Adrenal gland (tissue), 12 donors: Measurements from ENCODE around the gene SRCIN1. TPM values are rescaled to one million over a fixed set of nuclear protein-coding genes. Genes with fewer than 3 reads are reported as not detected.

Source experiments
- DNase-seq, 7 donors: peaks; one replicate each; pipeline ENCODE4 v3.0.0-alpha.2; 2019 to 2020
- H3K27ac ChIP-seq, 5 donors: fragments of 200-600 bp; sonication (generic) in 4 of 5; 1 replicate in 3 of 5; 2 replicates in 2 of 5; pipeline versions ENCODE4 v1.5.1 to v1.8.0; 2016 to 2020; ENCODE audit warnings: mild to moderate bottlenecking in 1 of 5
- H3K27me3 ChIP-seq: fragments of 200-600 bp; 2 replicates; pipeline ENCODE4 v1.8.0; 2021
- H3K36me3 ChIP-seq, 2 donors: fragments of 200-600 bp; replicated peaks in 1 of 2; 1 replicate in 1 of 2; 2 replicates in 1 of 2; pipeline versions ENCODE4 v1.5.1 to v1.8.0; 2018 to 2022
- H3K4me1 ChIP-seq, 2 donors: fragments of 200-600 bp; replicated peaks in 1 of 2; 1 replicate in 1 of 2; 2 replicates in 1 of 2; pipeline versions ENCODE4 v1.5.1 to v1.8.0; 2018 to 2021
- H3K4me3 ChIP-seq, 4 donors: fragments of 200-600 bp; sonication (generic) in 3 of 4; one replicate each; pipeline ENCODE4 v1.5.1; 2016 to 2018
- H3K9me3 ChIP-seq, 3 donors: fragments of 200-600 bp; sonication (generic) in 1 of 3; replicated peaks in 1 of 3; 1 replicate in 2 of 3; 2 replicates in 1 of 3; pipeline versions ENCODE4 v1.5.1 to v1.8.0; 2016 to 2021
- POLR2A ChIP-seq, 2 donors: fragments of 450-650 bp; IDR thresholded peaks; one replicate each; pipeline ENCODE4 v1.6.1; 2017; ENCODE audit warnings: antibody characterized with exemption in 2 of 2, mild to moderate bottlenecking in 2 of 2, moderate library complexity in 1 of 2
- WGBS, 4 donors: extraction: QIAGEN DNeasy Blood & Tissue Kit in 2 of 4; methylation state at CpG; one replicate each; pipeline versions ENCODE4 v1.1.5 to v1.1.7; 2013 to 2017; 5-methylcytosine and 5-hydroxymethylcytosine counted together
- intact Hi-C, 2 donors: fragments of 100-400 bp; cut with DNase I; formaldehyde crosslinking; loops; one replicate each; pipeline versions ENCODE4 v1.14.1 to v1.15.0; 2022 to 2023
- polyA plus RNA-seq, 3 donors: library from polyadenylated mRNA; stranded (reverse); fragments of 200-250 nt in 2 of 3; fragments of 350-450 nt in 1 of 3; fragmentation: Illumina TruSeq in 1 of 3; extraction: RNeasy Lipid Tissue Mini Kit (QIAGEN cat#74804) in 1 of 3; gene quantifications; one replicate each; pipeline ENCODE4 v1.2.3, GENCODE V29; 2013 to 2014
- total RNA-seq, 9 donors: library from RNA; depleted of rRNA in 4 of 9; stranded (reverse); fragments of >200 nt in 4 of 9; fragments of 120-200 nt in 1 of 9; fragmentation: NEBNext Ultra II Directional in 1 of 9; extraction: Animal tissue kit (Norgen Biotek cat#: 25700) in 1 of 9; gene quantifications; one replicate each; pipeline versions ENCODE4 v1.1.0 to v1.2.4, GENCODE V29; 2013 to 2023
- TF ChIP-seq, protein P1 (sequence below), 6 experiments: fragments of 450-650 bp in 4 of 6; fragments of 200-600 bp in 2 of 6; sonication (generic) in 1 of 6; IDR thresholded peaks; 1 replicate in 5 of 6; 2 replicates in 1 of 6; pipeline versions ENCODE4 v1.5.1 to v1.8.0; 2016 to 2021; ENCODE audit warnings: antibody characterized with exemption in 6 of 6, mild to moderate bottlenecking in 2 of 6, moderate library complexity in 1 of 6
- donor health status: healthy with polysubstance abuse.
- donor health status: Bipolar disorder and iron deficiency.
- donor health status: DM: yes; HTN: yes; CAD: no.
- donor health status: DM: no; HTN: no; CAD: no.
- donor health status: DM: no; HTN: no; CAD: no.
- donor health status: DM: yes; HTN: yes; CAD: no.

Gene SRCIN1
- total and polyA plus RNA-seq, 12 donors: 0.44 to 33.1 (median 1.6) TPM; not detected in 2

DNA sequence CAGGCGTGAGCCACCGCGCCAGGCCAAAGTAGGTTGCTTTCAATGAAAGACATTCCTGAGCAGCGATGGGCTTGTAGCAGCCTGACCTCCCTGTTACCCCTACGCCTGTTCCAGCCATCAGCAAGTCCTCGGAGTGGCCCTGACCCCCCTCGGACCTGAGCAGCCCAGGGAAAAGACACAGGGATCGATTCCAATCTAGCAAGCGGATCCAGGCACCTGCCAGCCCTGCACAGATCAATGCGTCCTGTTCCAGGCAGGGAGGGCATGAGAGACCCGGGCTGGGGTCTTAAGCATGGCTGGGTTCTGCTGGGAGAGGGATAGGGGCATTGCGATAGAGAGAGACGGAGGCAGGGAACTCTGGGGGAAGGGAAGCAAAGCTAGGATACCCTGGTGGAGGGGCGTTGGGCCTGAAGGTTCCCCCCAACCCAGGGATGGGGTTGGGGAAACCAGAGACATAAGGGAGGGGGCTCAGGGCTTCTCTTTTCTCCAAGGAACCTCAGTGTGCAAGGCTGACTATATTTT lies 21.9 kb downstream of the SRCIN1 start:
- no peak for TF ChIP-seq POLR2A (IDR thresholded peaks at IDR 0.05)
- TF ChIP-seq, protein P1, sequence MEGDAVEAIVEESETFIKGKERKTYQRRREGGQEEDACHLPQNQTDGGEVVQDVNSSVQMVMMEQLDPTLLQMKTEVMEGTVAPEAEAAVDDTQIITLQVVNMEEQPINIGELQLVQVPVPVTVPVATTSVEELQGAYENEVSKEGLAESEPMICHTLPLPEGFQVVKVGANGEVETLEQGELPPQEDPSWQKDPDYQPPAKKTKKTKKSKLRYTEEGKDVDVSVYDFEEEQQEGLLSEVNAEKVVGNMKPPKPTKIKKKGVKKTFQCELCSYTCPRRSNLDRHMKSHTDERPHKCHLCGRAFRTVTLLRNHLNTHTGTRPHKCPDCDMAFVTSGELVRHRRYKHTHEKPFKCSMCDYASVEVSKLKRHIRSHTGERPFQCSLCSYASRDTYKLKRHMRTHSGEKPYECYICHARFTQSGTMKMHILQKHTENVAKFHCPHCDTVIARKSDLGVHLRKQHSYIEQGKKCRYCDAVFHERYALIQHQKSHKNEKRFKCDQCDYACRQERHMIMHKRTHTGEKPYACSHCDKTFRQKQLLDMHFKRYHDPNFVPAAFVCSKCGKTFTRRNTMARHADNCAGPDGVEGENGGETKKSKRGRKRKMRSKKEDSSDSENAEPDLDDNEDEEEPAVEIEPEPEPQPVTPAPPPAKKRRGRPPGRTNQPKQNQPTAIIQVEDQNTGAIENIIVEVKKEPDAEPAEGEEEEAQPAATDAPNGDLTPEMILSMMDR (IDR thresholded peaks at IDR 0.05): no peak
- Histone ChIP-seq H3K4me3 (no peak overlapping the region), H3K27me3 (peaks cover 28% of the 10 kb centered on the region), H3K36me3 (no peaks in the 10 kb centered on the region), H3K4me1 (peaks cover 0 to 2% of the 10 kb centered on the region in 2 donors), H3K27ac (peak overlapping the region in 1 of 5 donors; percentile 65), H3K9me3 (no peaks in the 10 kb centered on the region)
- intact Hi-C loops: loop anchor here in 1 of 2 donors (5.0 to 10.0 kb wide), 2 partner anchors 92 to 159 kb away; partner anchors contain the start of gene ARHGAP23
- no peak for DNase-seq
- WGBS, 4 donors: 52 to 76% (median 61%) methylated on average over 10 to 14 of the region's 14 CpGs

DNA sequence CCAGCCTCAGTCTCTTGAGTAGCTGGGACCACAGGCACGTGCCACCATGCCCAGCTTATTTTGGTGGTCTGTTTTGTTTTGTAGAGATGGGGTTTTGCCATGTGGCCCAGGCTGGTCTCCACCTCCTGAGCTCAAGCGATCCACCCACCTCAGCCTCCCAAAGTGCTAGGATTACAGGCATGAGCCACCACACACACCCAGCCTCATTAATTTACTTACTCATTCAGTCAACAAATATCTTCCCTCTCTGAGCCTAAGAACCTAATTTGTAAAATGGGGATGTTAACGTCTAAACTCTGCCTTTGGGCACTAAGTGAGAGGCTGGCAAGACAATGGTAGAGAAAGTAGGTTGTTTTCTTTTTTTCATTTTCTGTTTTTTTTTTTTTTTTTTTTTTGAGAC lies 22.6 kb downstream of the SRCIN1 start:
- 76 to 93% (median 89%) methylated on average over 2 to 3 of the region's 3 CpGs for WGBS, 4 donors
- intact Hi-C loops: loop anchor here in 1 of 2 donors (5.0 to 10.0 kb wide), 2 partner anchors 91 to 158 kb away; partner anchors contain the start of gene ARHGAP23

DNA sequence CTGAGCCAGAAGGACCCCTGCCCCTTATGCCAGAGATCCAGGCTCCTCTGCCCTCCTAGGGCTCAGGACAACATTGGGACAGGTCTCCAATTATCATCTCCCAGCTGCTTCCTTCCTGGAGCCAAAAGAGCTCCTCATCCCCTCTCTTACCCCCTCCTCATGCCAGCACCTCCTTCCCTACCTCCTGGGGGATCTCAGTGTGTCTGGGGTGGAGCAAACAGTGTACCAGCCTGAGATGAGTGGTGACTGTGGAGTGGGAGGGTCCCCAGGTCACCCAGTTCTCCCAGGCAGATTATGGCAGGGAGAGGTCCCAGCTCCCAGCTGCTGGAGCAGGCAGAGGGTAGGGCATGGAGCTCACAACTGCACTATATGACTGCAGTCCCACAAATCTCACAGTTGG lies 23.7 kb downstream of the SRCIN1 start:
- Histone ChIP-seq H3K27ac (no peak overlapping the region), H3K36me3 (no peaks in the 10 kb centered on the region), H3K9me3 (no peaks in the 10 kb centered on the region), H3K4me1 (peaks cover 4 to 11% of the 10 kb centered on the region in 2 donors), H3K4me3 (no peak overlapping the region), H3K27me3 (peaks cover 37% of the 10 kb centered on the region)
- TF ChIP-seq, protein P1 (IDR thresholded peaks at IDR 0.05): no peak
- no peak for TF ChIP-seq POLR2A (IDR thresholded peaks at IDR 0.05)
- no peak for DNase-seq
- intact Hi-C loops: loop anchor here in 1 of 2 donors (5.0 to 10.0 kb wide), 2 partner anchors 90 to 157 kb away; partner anchors contain the start of gene ARHGAP23

More for the DNA sequence above, 22.6 kb downstream of the SRCIN1 start:
- DNase-seq: no peak
- Histone ChIP-seq H3K36me3 (no peaks in the 10 kb centered on the region), H3K27me3 (peaks cover 33% of the 10 kb centered on the region), H3K9me3 (no peaks in the 10 kb centered on the region), H3K4me1 (peaks cover 4 to 9% of the 10 kb centered on the region in 2 donors), H3K4me3 (no peak overlapping the region), H3K27ac (no peak overlapping the region)
- TF ChIP-seq, protein P1 (IDR thresholded peaks at IDR 0.05): no peak
- TF ChIP-seq POLR2A (IDR thresholded peaks at IDR 0.05): no peak

DNA sequence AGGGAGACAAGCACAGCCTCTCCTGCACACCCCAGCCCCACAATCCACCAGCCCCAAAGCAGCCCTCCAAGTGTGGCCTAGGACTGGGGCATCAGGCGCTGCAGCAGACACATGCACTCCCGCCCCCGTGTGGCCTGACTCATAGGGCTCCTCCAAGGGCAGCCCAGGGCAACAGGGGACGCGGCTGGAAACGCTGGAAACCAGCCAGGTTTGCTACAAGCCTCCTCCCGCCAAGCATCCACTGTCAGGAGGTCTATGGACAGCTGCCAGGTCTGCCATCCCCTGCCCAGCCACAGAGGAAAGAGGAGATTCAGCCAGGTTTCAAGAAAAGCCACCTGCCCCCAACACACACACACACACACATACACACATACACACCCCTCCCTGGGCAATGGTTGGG lies 25.8 kb downstream of the SRCIN1 start:
- peaks cover 42% of the 10 kb centered on the region for H3K27me3 ChIP-seq
- intact Hi-C loops: loop anchor here (5.0 to 10.0 kb wide), 3 partner anchors 85 to 155 kb away; partner anchors contain the start of gene ARHGAP23 (in 1 of the 2)
- 7 to 11% methylated on average over 7 of the region's 7 CpGs; no CpG with 5 or more reads in 2 of the 4 donors for WGBS, 4 donors

More for the DNA sequence above, 25.8 kb downstream of the SRCIN1 start:
- no peak overlapping the region for H3K27ac ChIP-seq
- TF ChIP-seq POLR2A (IDR thresholded peaks at IDR 0.05): no peak
- TF ChIP-seq, protein P1 (IDR thresholded peaks at IDR 0.05): peak in 1 of 6 experiments; percentile 18
- no peak overlapping the region for H3K4me3 ChIP-seq
- peaks cover 4 to 11% of the 10 kb centered on the region in 2 donors for H3K4me1 ChIP-seq
- H3K36me3 ChIP-seq: no peaks in the 10 kb centered on the region
- H3K9me3 ChIP-seq: no peaks in the 10 kb centered on the region
- peak; percentile 52 to 90 (median 78) for DNase-seq
